ENCODE measurements around the gene MACROD2. TPM values are rescaled to one million over a fixed set of nuclear protein-coding genes. Genes with fewer than 3 reads are reported as not detected.
"Not testable (repeated sequence)": the region's sequence is repeated elsewhere in the genome, so short reads cannot be mapped to it uniquely, and the experiment has no call there.

Gene MACROD2
- total RNA-seq, 1 experiment from 2014 or later = 0.24 TPM

DNA sequence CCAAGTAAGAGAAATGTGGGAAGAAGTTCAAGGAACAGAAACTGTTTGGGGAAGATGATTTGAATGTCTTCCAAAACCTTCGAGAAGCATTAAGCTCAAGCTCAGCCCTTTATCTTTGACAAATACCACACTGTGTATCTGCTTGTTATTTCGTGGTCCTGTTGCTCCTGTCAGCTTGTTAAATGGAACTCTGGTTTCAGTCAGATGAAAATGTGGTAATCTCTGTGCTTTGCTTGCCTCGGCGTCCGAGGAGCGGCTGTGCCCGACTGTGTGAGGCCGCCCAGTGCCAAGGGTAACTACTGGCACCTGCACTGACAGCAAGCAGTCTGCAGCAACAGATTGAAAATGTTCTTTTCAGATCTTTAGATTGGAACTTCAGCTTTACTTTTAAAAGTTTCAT, 920.0 kb downstream of the MACROD2 start:
- DNase-seq (ENCODE audit: low read depth) = no peak

DNA sequence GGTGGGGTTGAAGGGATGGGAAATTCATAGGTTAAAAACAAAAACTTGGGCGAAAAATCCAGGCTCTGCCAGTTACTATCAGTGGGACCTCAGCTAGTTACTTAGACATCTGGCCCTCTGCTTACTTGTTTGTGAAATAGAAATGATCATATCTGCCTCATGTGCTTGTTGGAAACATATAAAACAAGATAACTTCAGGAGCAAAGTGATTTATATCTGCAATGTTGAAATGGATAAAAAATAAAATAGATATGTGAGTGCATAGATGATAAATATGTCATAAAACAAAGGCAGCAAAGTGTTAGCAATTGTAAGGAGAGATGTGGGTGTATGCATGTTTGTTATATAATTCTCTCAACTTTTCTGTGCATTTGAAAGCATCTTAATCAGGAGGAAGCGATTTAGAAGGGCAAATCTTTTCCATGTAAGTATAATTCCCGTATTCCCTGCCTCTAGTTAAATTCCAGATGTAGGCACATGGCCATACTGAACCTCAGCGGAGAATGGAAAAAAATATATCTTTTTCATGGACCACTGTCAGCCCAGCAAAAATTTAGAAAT, 921.1 kb downstream of the MACROD2 start:
- no peak for DNase-seq (ENCODE audit: low read depth)

DNA sequence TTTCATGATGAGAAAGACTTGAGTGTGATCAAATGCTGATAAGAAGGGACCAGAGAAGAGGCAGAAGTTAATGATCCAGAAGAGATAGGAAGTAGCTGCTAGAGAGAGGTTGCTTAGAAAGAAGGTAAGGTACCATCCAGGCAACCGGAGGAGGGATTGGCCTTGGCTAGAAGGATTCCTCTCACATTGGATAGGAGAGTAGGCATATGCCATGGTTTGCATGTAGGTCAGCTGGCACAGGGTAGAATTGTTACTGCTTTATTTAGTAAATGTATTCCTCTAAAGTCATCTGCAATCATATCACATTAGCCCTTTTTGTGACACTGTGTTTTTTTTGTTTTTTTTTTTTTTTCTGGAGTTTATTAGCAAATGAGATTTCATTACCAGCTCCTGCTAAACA, 923.0 kb downstream of the MACROD2 start:
- no peak for DNase-seq (ENCODE audit: low read depth)

DNA sequence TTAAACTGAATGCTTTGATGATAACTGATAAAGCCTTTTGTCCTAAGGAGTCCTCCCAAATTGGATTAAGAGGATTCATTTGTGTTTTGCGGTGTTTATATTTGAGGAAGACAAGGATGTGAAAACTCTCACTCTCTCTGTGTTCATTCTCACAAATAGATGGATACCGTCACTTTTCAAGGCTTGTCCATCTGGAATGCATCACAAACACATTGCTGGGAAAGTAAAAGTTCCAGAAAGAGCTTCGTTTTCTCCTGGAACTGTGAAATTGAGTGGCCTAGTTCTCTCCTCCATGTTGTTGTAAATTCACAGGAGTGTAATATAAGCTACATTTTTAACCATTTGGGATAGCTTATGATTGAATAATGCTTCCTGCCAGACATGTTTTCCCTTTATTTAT, 923.7 kb downstream of the MACROD2 start:
- DNase-seq (ENCODE audit: low read depth) = no peak

DNA sequence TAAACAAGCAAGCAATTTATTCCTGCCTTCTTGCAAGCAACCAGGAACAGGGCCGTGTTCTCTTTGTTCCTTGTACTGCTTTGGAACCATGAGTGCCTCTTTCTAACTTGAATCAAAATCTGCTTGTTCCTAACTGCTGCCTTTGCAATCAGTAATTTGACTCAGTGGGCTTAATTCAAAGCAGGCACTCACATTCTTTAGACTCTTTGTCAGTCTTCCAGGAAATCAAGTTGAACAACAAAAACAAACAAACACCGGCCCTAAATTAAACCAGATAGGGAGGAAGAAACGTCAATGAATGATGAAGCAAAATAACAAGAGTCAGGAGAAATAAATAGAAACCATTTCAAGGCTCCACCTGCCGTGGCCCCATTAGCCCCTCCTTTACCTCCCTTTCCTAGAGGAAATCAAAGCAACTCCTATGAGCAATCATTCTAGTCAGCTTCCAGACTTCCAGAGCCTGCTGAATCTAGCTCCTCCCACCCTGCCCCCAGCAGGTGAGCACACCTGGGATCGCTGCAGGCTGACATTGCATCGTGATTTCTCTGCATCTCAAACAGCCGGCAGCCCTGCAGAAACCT, 924.3 kb downstream of the MACROD2 start:
- peak; percentile 4 for DNase-seq (ENCODE audit: low read depth)

DNA sequence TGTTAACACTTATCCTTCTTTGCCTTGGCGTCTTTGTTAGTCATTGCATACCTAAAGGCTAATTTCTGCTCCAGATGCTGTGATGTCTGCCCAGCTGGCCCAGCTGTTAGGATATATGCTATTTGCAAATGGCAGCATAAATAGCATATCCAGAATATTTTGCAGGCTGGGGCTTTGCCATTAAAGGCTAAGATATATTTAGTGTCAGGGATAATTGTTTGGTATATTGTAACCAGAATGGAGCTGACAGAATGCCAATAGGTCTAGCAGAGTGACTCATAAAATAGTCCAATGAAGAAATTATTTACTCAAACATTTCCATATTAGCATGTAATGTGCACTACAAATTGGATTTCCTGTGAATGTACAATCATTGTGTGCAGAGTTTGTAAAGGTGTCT, 926.2 kb downstream of the MACROD2 start:
- peak; percentile 5 for DNase-seq (ENCODE audit: low read depth)

DNA sequence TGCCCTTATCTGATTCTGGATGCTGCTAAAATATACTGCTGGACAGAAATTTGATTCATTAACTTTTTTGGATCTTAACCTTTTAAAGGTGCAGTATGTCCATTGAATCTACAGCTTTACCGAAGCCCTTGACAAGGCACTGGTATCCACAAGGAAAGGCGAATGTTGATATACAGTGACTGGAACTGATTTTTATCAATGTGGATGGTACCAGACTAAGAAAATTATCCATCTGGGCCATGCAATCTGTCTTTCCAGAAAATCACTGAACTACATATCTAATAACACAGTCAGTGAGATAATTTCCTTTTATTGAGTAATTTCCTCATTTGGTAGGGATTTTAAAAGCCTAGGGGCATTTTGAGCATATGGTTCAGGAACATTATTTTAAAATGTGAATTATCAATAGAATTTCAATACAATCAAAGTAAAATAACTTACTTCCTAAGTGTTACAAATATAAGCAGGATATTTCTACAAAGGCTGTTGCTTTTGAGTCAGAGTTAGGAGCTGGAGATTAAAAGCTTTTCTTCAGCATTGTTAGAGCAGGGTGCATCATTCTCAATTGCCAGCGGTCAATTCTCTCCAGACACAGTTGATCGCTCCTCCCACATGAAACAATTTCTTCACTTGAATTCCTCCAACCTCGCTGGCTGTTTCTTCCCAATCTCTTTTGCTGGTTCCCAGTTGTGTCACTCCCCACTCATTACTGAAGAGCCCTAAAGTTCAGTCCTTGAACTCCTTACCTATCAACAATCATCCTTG, 927.4 kb downstream of the MACROD2 start:
- DNase-seq (ENCODE audit: low read depth) = no peak

DNA sequence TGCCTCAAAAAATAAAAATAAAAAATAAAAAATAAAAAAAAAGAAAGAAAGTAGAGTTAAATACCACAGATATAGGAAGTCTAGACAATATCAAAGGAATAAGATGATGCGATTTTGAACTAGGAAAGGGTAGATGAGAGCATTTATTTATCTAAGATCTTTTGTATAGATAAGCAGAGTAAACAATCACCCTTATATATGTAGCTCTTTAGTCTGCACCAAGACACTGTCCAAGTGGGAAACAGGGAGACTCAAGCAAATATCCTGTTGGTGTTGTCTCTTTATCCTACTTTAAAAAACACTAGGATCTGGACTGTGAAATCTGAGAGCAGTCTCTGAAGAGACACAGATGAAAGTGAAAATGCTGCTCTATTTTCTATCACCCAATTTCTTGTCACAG, 929.1 kb downstream of the MACROD2 start:
- no peak for DNase-seq (ENCODE audit: low read depth)

DNA sequence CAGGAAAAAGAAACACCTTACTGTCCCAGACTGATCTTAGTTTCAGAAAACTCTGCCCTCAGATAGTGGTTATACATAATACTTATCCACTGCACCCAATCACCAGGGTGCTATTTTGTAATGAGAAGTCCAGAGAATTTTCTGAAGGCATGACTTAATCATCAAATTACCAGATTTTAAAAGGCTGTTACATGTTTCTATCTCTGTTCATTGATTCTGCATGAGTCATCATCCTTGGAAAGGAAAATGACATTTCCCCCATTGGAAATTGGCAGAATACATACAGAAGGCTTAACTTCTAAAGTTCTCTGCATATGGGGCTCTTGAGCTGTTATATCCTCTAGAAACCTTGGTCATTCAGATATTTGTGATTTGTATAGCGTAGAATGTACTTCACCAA, 930.0 kb downstream of the MACROD2 start:
- no peak for DNase-seq (ENCODE audit: low read depth)

DNA sequence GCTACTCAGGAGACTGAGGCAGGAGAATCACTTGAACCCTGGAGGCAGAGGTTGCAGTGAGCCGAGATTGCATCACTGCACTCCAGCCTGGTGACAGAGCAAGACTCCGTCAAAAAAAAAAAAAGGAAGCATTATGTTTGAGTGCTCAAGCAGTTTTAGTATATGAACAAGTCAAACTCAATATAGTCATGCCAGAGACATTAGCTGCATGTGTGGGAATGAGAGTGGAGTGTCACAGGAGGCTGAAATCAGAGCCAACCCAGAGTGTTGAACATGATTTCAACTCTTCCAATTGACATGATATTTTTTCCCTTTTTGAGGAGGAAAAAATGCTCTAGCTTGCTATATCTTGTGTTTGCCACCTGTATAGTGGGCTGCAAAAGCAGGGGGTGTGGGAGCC, 931.1 kb downstream of the MACROD2 start:
- not testable (repeated sequence) for DNase-seq (ENCODE audit: low read depth)

DNA sequence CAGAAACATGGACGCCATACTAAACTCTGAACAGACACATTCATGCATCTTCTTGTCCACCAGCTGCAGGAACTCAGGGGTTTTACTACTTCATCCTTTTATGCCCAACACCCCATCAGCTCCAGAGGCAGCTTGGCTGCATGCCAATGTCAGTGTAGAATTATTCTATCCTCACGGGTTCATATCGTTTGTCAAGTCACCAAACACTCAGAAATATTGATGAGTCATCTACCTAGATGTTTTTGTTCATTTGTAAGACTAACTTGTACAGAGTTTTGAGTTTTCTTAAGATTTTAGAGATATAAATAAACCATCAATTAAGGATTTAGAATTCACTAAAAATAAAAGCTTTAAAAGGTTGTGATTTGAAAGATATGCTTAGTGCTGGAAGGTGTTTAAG, 932.8 kb downstream of the MACROD2 start:
- DNase-seq (ENCODE audit: low read depth) = no peak

DNA sequence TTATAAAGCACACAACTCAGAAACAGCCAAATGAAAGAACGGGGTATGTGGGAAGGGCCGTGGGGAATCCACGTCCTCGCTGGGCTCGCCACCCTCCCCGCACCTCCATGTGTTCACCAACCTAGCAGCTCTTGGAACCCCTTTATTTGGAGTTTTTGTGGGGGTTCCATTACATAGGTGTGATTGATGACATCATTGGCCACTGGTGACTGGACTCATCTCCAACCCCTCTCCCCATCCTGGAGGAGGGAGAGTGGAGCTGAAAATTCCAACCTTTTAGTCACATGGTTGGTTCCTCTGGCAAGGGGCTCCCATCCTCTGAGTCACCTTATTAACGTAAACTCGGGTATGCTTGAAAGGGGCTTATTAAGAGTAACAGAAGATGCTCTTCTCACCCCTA, 934.1 kb downstream of the MACROD2 start:
- no peak for DNase-seq (ENCODE audit: low read depth)

DNA sequence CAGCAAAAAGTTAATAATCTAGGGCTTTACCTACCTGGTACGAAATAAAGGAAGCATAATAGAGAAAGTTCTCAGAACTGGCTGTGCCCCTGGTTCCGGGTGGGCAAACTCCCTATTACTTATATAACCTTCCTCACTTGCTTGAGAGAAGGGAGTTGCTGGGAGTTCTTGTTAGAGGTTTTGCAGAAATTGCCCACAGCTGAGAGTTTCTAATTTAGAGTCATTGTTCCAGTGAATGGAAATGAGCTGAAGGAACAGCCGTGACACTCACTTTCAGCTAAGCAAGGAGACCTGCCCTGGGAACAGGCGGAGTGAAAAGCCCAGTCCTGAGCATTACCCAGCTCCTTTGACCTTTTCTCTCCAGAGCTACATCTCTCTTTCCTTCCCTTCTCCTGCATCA, 936.7 kb downstream of the MACROD2 start:
- DNase-seq (ENCODE audit: low read depth) = no peak

DNA sequence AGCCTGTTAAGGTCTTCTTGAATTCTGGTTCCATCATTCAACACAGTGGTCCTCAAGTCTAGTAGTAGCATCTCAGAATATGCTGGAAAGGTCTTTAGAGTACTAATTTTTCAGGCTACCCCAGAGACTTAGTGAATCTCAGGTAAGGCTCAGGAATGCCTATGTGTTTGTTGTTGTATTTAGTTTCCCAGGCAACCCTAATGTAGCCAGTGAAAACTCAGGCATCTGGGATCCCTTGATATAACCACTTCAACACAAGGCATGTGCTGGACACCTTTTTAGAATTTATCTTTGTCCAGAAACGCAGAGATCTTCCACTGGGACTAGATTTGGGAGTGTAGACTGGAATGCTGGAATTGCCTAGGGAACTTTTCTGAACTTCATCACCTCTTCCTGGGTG, 940.0 kb downstream of the MACROD2 start:
- DNase-seq (ENCODE audit: low read depth) = no peak

DNA sequence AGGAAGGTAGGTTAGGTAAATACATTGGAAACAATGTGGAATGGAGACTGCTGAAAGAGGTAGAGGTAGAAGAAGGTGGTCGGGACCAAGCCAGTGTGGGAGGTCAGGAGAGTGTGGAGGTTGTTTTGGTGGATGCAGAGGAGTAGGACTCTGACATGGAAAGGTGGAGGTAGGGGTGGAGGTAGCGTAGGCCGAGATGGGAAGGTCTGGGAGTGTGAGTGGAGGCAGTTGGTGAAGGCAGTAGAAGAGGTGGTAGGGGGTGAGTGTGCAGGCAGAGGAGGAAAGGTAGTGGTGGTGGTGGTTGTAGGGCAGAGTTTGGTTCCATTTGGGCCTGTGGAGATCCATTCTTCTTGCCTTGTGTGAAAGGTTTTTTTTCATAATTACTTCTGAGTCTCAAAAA, 941.7 kb downstream of the MACROD2 start:
- DNase-seq (ENCODE audit: low read depth) = no peak

DNA sequence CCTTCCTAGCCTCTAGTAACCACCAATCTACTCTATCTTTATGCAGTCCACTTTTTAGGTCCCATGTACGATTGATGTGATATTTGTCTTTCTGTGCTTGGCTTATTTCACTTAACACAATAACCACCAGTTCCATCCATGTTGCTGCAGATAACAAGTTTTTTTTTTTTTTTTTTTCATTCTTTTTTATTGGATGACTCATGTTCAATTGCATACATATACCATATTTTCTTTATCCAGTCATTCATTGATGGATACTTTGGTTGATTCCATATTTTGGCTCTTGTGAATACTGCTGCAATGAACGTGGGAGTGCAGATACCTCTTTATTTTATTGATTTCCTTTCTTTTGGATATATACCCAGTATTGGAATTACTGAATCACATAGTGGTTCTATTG, 942.5 kb downstream of the MACROD2 start:
- DNase-seq (ENCODE audit: low read depth) = no peak

DNA sequence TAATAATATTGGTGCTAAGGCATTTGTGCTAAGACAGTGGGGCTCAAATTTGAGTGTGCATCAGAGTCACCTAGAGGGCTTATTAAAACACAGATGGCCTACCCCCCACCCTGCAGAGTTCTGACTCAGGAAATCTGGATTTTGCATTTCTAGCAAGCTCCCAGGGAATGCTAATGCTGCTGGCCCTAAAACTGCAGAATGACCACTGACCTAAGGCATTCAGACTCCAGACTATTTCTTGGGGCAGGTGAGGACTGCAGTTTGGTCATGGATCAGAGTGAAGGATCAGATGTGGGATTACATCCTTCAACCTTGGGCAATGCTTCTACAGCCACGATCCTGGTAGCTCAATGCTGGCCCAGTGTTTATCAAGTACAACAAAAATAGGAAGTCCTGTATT, 952.2 kb downstream of the MACROD2 start:
- DNase-seq (ENCODE audit: low read depth) = no peak

DNA sequence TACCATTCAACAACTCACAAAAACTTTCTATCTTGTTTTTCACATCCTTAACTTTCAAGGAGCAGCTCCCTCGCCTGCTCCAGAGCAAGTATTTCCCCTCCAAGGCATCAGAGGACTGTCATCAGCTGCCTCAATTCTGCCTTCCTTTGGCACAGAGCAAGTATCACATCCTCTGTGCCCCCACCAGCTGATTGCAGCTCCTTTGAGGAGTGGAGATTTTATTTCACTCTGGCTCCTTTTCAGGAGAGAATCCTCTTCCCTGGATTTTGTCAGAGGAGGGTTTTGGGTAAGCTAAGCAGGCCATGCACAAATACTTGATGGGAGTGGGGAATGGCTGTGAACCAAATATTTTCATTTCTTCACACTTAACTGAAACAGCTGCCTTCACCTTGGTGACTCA, 952.6 kb downstream of the MACROD2 start:
- no peak for DNase-seq (ENCODE audit: low read depth)

DNA sequence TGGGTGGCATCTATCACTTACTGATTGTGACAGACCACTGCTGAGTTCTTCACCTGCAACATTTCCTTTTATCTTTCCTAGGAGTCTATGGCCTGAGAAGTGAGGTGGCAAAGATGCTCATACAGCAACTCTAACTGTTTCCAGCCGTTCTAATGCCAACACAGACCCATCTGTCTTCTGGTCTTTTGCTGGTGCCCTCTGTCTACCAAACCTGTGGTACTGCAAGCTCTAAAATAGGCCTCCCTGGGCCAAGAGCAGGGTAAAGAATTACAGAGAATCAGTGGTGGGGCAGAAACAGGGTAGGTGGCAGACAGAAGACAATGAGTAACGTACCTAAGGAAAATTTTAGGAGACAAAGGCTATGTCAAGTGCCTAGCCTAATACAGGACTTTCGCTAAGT, 953.1 kb downstream of the MACROD2 start:
- DNase-seq (ENCODE audit: low read depth) = no peak

DNA sequence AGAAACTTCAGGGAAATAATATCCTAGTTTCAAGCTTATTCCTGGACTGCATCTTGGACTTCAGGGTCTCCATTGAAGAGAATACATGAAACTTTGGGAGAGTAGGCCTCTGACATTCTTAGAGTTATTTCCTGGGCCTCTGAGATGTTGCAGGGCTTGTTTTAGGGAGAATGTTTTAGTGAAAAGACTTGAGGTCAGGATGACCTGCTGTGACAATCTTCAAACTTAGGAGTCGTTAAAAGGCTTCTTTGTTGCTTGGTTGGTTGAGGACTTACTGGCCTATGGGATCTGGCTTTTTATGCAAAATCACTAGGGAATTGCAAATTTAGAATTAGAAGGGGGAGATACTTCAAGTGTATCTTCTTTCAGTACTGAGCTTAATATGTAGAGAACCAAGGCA, 955.3 kb downstream of the MACROD2 start:
- DNase-seq (ENCODE audit: low read depth) = no peak

DNA sequence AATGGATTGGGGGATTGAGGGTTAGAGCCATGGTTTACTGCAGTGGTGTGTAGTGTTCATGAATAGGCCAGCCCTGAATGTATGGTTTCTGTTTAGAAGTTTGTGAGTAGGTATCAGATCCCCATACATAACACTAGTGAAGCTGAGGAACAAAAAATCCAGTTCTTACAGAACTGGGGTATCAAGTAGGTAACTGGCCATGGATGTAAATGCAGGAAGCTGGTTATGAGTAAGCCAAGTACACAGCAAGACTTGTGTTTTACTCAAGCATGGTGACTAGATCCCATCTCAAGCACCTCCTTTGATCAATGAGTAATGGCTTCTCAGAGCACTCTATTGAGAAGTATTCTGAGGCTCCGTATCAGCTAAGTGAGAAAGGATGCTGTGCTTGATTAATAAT, 955.8 kb downstream of the MACROD2 start:
- DNase-seq (ENCODE audit: low read depth) = no peak

DNA sequence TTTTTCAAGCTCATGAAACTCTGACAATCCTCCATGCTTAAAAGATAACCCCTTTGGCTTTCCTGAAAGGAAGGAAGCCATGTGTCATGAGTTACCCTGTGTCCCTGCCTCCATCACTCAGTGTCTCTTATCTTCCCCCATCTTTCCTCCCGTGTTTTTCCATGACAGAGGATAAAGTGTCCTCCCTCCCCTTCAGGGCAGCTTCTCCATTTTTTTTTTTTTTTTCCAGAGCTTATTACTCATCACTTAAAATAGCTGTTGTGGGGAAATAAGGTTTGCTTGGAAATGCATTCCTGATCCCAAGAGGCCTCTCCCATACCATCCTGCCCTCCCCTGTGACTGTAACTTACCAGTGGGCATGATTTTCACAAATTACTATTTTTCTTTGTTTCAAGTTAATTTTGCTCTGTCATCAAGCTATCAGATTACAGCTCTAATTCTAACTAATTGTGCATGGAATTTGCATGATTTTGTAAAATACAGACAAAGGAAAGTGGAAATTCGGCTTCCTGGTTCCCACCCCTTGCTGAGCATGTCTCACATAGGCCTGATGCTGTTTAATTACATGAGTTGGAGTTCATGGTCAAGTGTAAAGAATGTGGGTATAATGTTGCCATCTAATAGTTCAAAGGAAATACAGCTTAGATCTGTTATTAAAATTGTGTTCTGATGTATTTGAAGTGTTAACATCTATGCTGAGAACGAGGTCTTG, 956.5 kb downstream of the MACROD2 start:
- peak; percentile 45 for DNase-seq (ENCODE audit: low read depth)

DNA sequence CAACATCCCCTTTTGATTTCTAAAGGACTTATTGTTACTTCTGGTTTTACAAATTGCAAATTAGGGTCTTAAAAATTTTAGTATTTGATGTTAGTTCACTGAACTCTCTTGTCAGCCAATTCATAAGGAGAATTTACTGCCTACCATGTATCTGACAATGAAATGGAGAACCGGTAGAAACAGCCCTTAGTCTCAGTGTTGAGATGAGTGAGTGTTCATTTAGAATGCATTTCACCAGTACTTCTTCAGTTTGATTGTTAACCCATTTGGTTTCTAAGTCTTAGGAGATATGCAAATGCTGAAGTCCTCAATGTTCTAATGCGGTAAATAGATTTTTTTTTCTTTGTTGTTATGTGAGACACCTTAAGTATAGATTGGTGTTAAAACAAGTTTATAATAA, 958.4 kb downstream of the MACROD2 start:
- no peak for DNase-seq (ENCODE audit: low read depth)

Measured in RPMI7951 (cell line).